MG63 (cell line): ENCODE data around the gene MMP19. TPM values are rescaled to one million over a fixed set of nuclear protein-coding genes. Genes with fewer than 3 reads are reported as not detected.
"Not testable (repeated sequence)": the region's sequence is repeated elsewhere in the genome, so short reads cannot be mapped to it uniquely, and the experiment has no call there.

ENCODE experiments used
- DNase-seq: peaks from one replicate; pipeline ENCODE4 v3.0.0-alpha.2; 2020
- H3K27me3 ChIP-seq: fragments of 250-450 bp; sonication (Bioruptor Pico); 2 replicates; pipeline ENCODE4 v1.5.1; 2020; ENCODE audit warnings: mild to moderate bottlenecking, moderate library complexity
- H3K36me3 ChIP-seq: fragments of 250-450 bp; sonication (Bioruptor Pico); 2 replicates; pipeline ENCODE4 v1.5.1; 2020; ENCODE audit warnings: mild to moderate bottlenecking, moderate library complexity
- H3K4me3 ChIP-seq: fragments of 250-450 bp; sonication (Bioruptor Pico); 2 replicates; pipeline ENCODE4 v1.5.1; 2020; ENCODE audit warnings: mild to moderate bottlenecking, moderate library complexity
- H3K9me3 ChIP-seq: fragments of 250-450 bp; sonication (Bioruptor Pico); 2 replicates; pipeline ENCODE4 v1.5.1; 2020; ENCODE audit warnings: mild to moderate bottlenecking, moderate library complexity
- total RNA-seq: library from RNA; depleted of rRNA; stranded (reverse); fragments of >200 nt; shearing (Covaris generic); gene quantifications from 2 replicates; pipeline ENCODE4 v1.2.3, GENCODE V29; 2014; ENCODE audit warnings: low replicate concordance

MMP19 gene
- total RNA-seq, 1 experiment from 2014 or later: not detected

DNA sequence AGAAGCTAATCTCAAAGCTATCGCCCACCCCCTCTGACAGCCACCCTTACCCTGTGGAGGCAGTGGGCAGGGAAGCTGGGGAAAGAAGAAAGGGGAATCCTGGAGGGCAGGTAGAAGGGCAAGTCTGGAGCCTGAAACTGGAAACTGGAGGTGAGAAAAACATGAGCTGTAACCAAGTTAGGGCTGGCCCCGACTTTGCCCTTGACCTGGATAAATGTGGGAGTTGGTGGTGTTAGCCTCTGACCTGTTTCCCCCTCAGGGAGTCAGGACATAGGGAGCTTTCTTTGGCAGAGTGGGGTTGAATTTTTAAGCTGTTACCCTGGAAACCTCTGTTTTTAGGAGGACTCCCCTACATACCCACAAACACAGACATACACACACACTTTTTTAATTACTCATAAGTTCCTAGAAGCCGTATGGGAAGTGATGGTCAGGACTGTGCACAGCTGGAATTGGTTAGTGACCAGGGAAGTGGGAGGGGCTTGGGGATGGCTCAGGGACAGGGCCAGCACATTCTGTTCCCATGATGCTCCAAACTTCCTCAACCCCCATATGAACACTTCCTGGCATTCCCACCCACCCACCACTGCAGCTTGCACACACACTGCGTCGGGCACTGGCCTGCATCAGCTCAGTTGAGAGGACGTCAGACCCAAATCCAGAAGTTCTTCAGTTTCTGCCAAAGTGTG, 5.0 kb upstream of the MMP19 start:
- H3K4me3 ChIP-seq: peak overlapping the region; percentile 30
- no peaks in the 10 kb centered on the region for H3K9me3 ChIP-seq
- no peaks in the 10 kb centered on the region for H3K36me3 ChIP-seq
- peak; percentile 95 for DNase-seq
- H3K27me3 ChIP-seq: no peaks in the 10 kb centered on the region

DNA sequence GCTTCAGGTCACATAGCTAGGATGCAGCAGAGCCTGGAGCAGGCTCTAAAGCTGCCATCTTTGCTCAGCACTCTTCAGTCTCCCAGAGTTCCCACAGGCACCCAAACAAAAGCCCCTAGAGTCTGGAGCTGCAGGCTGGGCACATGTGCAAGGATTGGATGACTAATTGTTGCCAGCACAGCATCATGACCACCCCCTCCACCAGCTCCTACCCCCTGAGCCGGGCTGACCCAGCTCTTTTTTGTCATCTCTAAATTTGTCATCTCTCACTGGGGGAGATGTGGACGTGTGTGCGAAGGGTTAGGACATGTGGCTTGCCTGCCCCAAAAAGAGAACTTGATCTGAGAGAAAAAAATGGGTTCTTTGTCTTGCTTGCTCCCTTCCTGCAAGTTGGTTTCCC, 4.3 kb upstream of the MMP19 start:
- no peak overlapping the region for H3K4me3 ChIP-seq
- no peaks in the 10 kb centered on the region for H3K9me3 ChIP-seq
- peak; percentile 43 for DNase-seq
- no peaks in the 10 kb centered on the region for H3K36me3 ChIP-seq
- H3K27me3 ChIP-seq: no peaks in the 10 kb centered on the region

DNA sequence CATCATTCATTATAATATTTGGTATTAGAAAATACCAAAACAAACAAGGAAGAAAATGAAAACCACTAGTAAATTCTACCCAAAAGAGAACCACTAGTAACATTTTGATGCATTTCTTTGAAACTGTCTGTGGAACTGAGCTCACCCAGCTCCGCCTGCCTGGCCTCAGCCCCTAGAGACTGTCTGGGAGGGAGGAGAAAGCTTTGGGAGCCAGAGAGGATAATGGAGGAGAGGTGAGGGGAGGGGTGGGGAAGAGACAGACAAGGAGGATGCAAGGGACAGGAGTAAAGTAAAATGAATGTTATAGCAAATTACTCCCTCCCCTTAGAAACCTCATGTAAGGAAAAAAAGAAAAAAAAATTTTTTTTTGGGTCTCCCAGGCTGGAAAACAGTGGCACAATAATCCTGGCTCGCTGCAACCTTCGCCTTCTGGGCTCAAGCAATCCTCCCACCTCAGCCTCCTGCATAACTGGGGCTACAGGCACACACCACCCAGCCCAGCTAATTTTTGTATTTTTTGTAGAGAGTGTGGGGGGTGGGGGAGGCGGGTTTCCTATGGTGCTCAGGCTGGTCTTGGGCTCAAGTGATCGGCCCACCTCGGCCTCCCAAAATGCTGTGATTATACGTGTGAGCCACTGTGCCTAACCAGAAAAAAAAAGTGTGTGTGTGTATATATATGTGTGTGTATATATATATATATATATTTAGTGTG, 3.2 kb upstream of the MMP19 start:
- Histone ChIP-seq H3K9me3 (no peaks in the 10 kb centered on the region), H3K4me3 (no peak overlapping the region), H3K27me3 (no peaks in the 10 kb centered on the region), H3K36me3 (no peaks in the 10 kb centered on the region)
- no peak for DNase-seq

DNA sequence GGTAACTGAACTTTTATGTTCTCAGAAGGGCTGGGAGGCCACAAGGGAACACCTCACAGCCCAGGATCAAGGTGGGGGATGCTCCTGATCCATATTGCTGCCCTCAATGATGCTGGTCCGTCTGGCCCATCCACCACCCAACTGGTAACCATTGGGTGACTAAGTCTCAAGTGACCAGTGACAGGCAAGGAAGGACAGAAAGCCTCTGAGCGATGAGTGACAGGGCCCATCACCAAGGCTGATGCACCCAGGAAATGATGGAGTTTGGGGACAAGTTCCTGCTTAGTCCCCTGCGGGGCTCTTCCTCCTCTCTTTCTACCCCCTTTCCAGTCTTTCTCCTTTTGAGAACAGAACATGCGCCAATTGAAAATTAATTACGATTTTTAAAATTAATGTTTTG, 2.6 kb upstream of the MMP19 start:
- Histone ChIP-seq H3K9me3 (no peaks in the 10 kb centered on the region), H3K36me3 (no peaks in the 10 kb centered on the region), H3K27me3 (no peaks in the 10 kb centered on the region), H3K4me3 (no peak overlapping the region)
- no peak for DNase-seq

DNA sequence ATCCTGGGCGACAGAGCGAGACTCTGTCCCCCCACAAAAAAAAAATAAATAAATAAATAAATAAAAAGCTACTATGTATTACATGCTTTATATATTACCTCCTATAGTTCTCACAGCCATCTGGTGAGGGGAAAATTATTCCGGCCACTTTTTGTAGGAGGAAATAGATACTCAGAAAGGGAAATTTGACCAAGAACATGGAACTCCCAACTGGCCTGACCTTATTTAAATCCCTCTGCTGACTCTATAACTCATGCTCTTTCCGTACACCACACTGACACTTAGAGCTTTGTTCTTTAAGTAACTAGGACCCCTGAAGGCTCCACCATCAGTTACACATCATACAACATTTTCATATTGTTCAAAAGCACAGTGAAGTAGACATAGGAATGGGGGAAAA, 2.2 kb upstream of the MMP19 start:
- no peak overlapping the region for H3K4me3 ChIP-seq
- H3K36me3 ChIP-seq: no peaks in the 10 kb centered on the region
- DNase-seq: no peak
- no peaks in the 10 kb centered on the region for H3K27me3 ChIP-seq
- H3K9me3 ChIP-seq: no peaks in the 10 kb centered on the region

DNA sequence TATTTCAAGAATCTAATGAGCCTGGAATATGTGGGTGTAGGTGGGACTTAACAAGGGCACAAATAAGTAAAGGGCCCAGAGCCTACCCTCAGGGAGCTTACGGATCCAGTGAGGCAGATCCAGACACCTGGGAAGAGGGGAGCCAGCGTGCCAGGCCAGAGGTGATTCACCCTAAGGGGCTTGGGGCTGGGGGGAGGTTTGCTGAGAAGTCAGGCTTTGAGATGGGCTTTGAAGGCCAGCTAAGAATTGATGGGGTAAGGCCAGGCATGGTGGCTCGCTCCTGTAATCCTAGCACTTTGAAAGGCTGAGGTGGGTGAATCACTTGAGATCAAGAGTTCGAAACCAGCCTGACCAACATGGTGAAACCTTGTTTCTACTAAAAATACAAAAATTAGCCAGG, 695 bp upstream of the MMP19 start:
- DNase-seq: no peak
- Histone ChIP-seq H3K4me3 (no peak overlapping the region), H3K9me3 (no peaks in the 10 kb centered on the region), H3K27me3 (no peaks in the 10 kb centered on the region), H3K36me3 (no peaks in the 10 kb centered on the region)

DNA sequence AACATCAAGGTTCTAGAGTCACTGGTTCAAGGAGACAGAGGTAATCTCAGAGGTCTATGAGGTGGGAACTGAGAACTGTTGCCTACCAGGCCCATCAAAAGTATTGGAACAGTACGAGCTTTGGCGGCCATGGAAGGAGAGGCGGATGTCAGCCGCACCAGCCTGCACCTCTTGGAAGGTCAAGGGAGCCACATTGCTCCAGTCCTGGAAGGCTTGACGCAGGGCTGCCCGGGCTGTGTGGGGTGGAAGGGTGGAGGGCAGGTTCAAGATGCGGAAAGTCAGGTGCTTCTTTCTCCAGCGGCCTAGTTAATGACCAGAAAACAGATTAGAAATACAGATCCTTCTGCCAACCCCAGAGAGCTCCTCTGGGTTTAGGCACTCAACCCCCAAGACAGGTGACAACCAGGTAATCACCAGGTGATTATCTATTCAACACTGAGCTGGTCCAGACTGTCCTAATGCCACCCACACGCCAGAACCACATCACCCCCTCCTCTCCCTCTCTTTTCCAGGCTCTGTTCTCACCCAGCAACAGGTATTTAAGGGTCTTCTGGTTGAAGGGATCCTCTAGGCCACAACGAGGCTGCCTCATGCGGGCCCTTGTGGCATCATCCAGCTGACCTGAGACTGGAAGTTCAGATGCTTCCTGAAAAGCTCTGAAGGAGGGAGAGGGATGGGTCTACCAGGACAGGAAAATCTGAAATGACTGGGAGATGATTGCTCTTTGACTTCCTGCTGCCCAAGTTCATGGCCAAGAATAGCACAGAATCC, 2.0 kb downstream of the MMP19 start:
- no peaks in the 10 kb centered on the region for H3K36me3 ChIP-seq
- no peaks in the 10 kb centered on the region for H3K27me3 ChIP-seq
- no peak overlapping the region for H3K4me3 ChIP-seq
- no peaks in the 10 kb centered on the region for H3K9me3 ChIP-seq
- no peak for DNase-seq

DNA sequence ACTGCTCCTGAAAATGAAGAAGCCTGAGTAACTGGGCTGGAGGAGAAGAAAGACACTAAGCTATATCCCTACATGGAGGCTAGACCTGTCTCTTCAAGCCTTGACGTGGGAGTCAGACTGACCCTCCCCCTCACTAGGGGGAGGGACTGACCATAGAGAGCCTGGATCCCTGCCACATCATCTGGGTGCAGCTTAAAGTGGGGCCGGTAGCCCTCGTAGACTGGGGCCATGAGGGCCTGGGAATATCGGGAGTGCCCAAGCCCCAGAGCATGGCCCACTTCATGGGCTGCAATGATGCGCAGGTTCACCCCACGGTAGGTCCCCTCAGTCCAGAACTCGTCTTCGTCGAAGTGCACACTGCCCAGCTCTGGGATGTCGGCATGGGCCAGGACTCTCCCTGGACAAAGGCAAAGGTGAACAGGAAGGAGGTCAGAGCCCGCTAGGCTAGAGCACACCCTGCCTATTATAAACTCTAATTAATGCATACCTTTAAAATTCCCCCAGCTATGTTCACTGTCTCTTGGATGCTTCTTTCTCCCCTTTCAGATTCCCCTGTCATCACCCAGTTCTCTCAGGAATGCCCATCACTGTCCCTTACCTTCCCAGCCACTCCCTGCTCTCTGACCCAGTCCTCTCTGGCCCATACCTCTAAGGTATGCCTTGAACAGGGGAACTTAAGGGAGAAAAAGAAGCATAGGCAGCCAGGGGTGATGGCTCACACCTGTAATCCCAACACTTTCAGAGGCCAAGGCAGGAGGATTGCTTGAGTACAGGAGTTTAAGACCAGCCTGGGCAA, 3.2 kb downstream of the MMP19 start:
- Histone ChIP-seq H3K36me3 (no peaks in the 10 kb centered on the region), H3K4me3 (no peak overlapping the region), H3K27me3 (no peaks in the 10 kb centered on the region), H3K9me3 (no peaks in the 10 kb centered on the region)
- DNase-seq: no peak

DNA sequence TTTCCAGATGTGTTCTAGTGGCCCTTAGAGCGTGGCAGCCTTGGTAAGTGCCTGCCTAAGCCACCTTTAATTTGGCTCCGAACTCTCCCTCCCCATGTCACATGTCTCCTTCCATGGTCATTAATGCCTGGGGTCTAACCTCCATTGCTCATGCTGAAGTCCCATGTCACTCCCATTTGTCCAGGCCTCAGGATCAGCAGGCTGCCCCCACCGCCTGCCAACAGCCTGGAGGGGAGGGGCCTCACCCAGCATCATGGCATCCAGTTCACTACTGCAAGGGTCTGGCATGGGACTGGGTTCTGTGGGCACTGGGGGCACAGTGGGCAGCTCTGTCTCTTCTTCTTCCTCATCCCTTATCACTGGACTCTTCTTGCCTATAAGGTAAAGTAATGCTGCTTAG, 4.4 kb downstream of the MMP19 start:
- no peak overlapping the region for H3K4me3 ChIP-seq
- no peaks in the 10 kb centered on the region for H3K9me3 ChIP-seq

DNA sequence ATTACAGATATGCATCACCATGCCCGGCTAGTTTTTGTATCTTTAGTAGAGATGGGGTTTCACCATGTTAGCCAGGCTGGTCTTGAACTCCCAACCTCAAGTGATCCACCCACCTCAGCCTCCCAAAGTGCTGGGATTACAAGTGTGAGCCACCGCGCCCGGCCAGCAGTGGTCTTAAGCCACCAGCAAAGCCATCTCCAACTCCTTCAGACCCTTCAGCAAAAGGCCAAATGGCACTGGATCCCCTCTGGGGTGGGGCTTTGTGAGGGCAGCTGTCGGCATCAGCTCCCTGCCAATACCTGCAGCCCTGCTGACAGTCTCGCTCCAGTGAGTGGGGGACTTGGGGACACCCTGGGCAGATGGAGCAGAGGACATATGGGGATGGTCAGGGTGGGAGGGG, 8.3 kb downstream of the MMP19 start:
- not testable (repeated sequence) for H3K27me3 ChIP-seq, H3K36me3 ChIP-seq, H3K4me3 ChIP-seq, DNase-seq, H3K9me3 ChIP-seq

More for the DNA sequence above, 4.4 kb downstream of the MMP19 start:
- no peaks in the 10 kb centered on the region for H3K27me3 ChIP-seq
- no peak for DNase-seq
- H3K36me3 ChIP-seq: no peaks in the 10 kb centered on the region

DNA sequence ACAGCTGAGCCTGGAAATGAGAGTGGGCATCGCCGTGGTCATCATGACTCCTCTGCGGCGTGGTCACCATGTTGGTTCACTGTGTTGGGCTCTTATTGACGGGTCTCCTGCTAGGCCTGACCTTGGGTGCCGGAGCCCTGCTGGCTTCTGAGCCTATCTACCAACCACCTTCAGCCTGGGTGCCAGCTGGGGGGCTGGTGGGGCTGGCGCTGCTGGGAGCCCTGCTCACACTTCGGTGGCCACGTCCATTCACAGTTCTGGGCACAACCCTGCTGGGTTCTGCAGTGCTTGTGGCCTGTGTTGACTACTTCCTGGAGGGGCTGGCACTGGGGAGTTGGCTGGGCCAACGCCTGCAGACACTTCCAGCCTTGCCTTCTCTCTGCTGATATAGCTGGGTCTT, 9.7 kb downstream of the MMP19 start:
- Histone ChIP-seq H3K36me3 (peaks cover under 1% of the 10 kb centered on the region), H3K27me3 (no peaks in the 10 kb centered on the region), H3K4me3 (no peak overlapping the region), H3K9me3 (no peaks in the 10 kb centered on the region)
- DNase-seq: no peak

DNA sequence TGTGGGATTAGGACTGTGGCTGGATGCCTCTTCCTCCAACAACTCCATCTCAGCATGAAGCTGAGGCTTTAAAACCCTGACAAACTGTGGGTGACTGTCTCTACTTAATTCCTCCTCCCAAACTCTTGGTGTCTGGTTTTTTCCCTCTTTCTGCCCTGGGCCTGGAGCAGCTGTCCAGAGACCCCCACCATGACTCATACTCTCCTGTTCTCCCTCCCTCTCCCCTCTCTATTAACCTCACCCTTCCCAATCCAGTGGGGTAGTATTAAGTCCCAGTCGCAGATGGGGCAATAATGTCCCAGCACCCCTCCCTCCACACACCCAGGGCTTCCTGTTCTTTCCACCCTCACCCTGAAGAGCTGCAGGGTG, 11.3 kb downstream of the MMP19 start:
- Histone ChIP-seq H3K36me3 (peaks cover 14% of the 10 kb centered on the region), H3K9me3 (no peaks in the 10 kb centered on the region), H3K4me3 (no peak overlapping the region), H3K27me3 (no peaks in the 10 kb centered on the region)
- no peak for DNase-seq

DNA sequence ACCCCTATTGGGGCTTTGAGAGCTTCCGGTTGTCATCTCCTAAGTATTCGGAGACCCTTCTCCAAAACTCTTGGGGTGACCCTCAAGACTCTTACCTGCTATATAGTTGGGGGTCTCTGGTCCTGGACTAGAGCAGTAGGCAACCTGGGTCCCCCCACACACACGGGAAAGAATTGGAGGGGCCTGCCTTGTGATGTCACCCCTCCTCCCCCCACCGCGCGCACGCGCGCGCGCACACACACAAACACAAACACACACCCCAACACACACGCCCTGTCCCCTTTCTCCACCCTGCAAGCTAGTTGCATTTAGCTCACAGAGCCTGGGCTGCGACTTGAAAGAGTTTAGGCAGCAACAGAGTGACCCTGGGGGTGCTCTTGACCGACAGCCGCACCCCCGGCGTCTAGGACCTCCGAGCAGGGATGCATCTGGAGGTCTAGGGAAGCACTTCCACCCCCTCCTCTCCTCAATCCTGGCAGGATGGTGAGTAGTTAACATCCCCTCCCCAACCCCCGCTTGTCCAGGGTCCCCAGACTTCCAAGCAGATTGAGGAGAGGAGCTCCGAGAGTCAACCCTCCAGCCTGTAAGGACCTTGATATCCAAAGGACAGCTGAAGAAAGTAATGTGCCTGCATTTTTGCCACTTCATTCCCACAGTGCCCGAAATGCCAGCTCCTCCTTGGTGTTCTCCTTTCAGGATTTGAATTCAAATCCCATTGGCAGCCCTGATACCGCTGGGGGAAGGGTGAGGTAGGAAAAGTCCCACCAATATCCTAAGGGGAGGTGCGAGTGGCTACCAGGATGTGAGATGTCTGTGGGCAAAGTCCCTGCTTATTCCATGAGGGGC, 11.9 kb downstream of the MMP19 start:
- H3K27me3 ChIP-seq: no peaks in the 10 kb centered on the region
- peak overlapping the region; percentile 64 for H3K4me3 ChIP-seq
- H3K36me3 ChIP-seq: peaks cover 18% of the 10 kb centered on the region
- H3K9me3 ChIP-seq: no peaks in the 10 kb centered on the region
- peak; percentile 40 for DNase-seq

DNA sequence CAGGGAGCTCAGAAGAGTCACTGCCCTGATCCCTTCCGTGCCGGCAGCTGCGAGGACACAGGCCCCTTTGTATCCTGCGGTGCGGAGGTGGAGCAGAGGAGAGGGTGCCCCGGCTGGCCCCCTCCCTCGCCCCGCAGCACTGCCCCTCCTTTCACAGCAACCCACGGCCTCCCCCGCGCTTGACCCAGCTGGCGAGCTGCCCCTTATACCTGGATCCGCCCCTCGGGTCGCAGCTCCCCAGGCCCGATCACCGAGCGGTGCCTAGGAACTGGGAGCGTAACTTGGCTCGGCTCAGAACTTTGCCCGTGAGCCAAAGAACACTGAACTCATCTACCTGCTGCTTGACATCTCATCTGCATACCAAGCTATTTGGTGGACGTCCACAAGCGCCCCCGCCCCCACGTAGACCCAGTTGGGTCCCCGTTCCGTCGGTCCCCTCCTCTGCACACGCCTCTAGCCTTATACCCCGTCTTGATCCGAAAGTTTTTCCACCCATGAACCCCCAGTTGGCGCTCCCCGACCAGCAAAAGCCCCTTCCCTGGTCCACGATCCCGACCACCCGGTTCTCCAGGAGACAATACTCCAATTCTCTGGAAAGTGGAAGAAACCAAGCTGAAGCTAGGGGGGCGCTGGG, 12.7 kb downstream of the MMP19 start:
- Histone ChIP-seq H3K36me3 (peaks cover 21% of the 10 kb centered on the region), H3K4me3 (peak overlapping the region; percentile 64), H3K27me3 (no peaks in the 10 kb centered on the region), H3K9me3 (no peaks in the 10 kb centered on the region)
- DNase-seq: no peak

DNA sequence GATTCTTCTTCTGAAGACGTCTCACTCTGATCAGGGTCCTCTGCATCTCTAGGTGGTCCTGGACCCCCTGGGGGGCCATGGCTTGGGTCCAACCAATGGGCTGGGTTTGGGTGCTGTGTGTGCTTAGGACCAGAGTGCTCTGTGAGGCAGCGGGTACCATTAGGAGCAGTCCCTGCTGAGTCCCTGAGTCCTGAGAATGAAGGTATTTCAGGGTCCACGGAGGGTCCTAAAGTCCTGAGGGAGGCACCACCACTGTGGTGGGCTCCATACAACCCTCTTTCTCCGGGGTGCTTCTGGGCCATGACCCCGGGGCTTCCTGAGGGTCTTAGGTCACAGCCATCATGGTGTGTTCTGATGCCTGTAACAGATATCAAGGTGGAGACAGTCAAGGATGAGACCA, 14.4 kb downstream of the MMP19 start:
- no peak for DNase-seq
- no peaks in the 10 kb centered on the region for H3K27me3 ChIP-seq
- H3K9me3 ChIP-seq: no peaks in the 10 kb centered on the region
- H3K36me3 ChIP-seq: peaks cover 30% of the 10 kb centered on the region
- H3K4me3 ChIP-seq: peak overlapping the region; percentile 64

DNA sequence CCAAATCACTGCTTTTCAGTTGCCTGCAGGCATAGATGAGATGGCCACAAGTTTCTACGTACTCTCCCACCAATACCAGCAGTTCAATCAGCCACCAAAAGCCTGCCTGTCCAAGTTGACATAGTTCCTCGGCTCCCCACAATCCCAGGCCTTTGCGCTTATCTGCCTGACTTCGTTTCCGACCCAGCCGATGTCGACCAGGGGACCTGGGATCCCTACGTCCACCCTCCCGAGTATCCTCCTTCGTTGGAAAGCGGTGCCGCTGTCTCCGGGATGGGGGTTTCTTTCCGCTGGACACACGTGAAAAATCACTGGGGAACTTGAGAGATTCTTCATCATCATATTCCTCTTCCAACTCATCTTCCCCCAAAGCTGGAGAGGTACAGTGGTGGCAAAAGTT, 14.9 kb downstream of the MMP19 start:
- no peaks in the 10 kb centered on the region for H3K9me3 ChIP-seq
- peak overlapping the region; percentile 64 for H3K4me3 ChIP-seq
- no peak for DNase-seq
- no peaks in the 10 kb centered on the region for H3K27me3 ChIP-seq
- H3K36me3 ChIP-seq: peaks cover 35% of the 10 kb centered on the region
